Parathyroid adenoma (tissue), 2 donors: ENCODE data around the gene NWD2.

Experiments used
- H2AFZ ChIP-seq: fragments of 300-600 bp; sonication (generic); one replicate; pipeline ENCODE4 v1.7.0; 2017; ENCODE audit warnings: antibody characterized with exemption, mild to moderate bottlenecking
- H3K27ac ChIP-seq: fragments of 300-600 bp; sonication (generic); one replicate; pipeline ENCODE4 v1.7.0; 2017
- H3K27me3 ChIP-seq: fragments of 300-600 bp; sonication (generic); one replicate; pipeline ENCODE4 v1.7.0; 2017; ENCODE audit warnings: low read length; ENCODE audit not compliant: control insufficient read depth, insufficient read depth
- H3K36me3 ChIP-seq: fragments of 300-600 bp; sonication (generic); one replicate; pipeline ENCODE4 v1.7.0; 2017; ENCODE audit warnings: low read length; ENCODE audit not compliant: control insufficient read depth, insufficient read depth
- H3K4me1 ChIP-seq: fragments of 300-600 bp; sonication (generic); one replicate; pipeline ENCODE4 v1.7.0; 2017; ENCODE audit warnings: control low read depth
- H3K4me2 ChIP-seq: fragments of 300-600 bp; sonication (generic); one replicate; pipeline ENCODE4 v1.7.0; 2017; ENCODE audit warnings: low read length
- H3K4me3 ChIP-seq: fragments of 300-600 bp; sonication (generic); one replicate; pipeline ENCODE4 v1.7.0; 2017; ENCODE audit warnings: low read depth, low read length
- H3K79me2 ChIP-seq: fragments of 300-600 bp; sonication (generic); one replicate; pipeline ENCODE4 v1.7.0; 2017; ENCODE audit warnings: control low read depth
- H3K9ac ChIP-seq: fragments of 300-600 bp; sonication (generic); one replicate; pipeline ENCODE4 v1.7.0; 2017; ENCODE audit warnings: mild to moderate bottlenecking
- H3K9me3 ChIP-seq: fragments of 300-600 bp; sonication (generic); one replicate; pipeline ENCODE4 v1.7.0; 2017; ENCODE audit warnings: low read length; ENCODE audit not compliant: control insufficient read depth
- TF ChIP-seq, protein P1 (sequence below): fragments of 300-600 bp; sonication (generic); IDR thresholded peaks from one replicate; pipeline ENCODE4 v1.7.0; 2017; ENCODE audit warnings: antibody characterized with exemption, mild to moderate bottlenecking
- donor health status: primary hyperparathyroidism.

Gene NWD2

GRCh38 chr4:37423310-37423709, 178.8 kb downstream of the NWD2 start:
- Histone ChIP-seq H2AFZ (no peak overlapping the region), H3K9ac (no peak overlapping the region), H3K4me2 (no peak overlapping the region), H3K27me3 (no peaks in the 10 kb centered on the region), H3K4me3 (no peak overlapping the region), H3K4me1 (no peaks in the 10 kb centered on the region), H3K9me3 (no peaks in the 10 kb centered on the region), H3K36me3 (no peaks in the 10 kb centered on the region), H3K27ac (no peak overlapping the region), H3K79me2 (no peaks in the 10 kb centered on the region)
- TF ChIP-seq, protein P1, sequence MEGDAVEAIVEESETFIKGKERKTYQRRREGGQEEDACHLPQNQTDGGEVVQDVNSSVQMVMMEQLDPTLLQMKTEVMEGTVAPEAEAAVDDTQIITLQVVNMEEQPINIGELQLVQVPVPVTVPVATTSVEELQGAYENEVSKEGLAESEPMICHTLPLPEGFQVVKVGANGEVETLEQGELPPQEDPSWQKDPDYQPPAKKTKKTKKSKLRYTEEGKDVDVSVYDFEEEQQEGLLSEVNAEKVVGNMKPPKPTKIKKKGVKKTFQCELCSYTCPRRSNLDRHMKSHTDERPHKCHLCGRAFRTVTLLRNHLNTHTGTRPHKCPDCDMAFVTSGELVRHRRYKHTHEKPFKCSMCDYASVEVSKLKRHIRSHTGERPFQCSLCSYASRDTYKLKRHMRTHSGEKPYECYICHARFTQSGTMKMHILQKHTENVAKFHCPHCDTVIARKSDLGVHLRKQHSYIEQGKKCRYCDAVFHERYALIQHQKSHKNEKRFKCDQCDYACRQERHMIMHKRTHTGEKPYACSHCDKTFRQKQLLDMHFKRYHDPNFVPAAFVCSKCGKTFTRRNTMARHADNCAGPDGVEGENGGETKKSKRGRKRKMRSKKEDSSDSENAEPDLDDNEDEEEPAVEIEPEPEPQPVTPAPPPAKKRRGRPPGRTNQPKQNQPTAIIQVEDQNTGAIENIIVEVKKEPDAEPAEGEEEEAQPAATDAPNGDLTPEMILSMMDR: no peak

DNA sequence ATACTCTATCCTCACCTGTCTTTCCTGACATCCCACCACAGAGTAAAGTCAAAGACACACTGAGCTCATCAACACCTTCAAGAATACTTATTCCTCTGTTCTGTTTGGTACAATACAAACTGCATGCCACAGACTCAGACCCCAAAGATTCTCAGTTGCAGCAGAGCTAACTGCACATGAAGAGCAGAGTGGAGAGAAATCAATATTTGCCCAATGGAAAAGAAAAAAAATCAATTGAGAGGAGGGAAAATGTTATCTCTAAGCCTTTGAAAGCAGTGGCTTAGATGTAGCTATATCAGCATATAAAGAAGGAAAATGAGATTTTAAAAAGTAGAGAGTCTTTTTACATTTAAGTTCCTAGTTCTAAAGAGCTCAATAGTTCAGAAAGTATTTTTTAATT, 180.2 kb downstream of the NWD2 start:
- Histone ChIP-seq H3K9ac (no peak overlapping the region), H3K36me3 (no peaks in the 10 kb centered on the region), H3K27me3 (no peaks in the 10 kb centered on the region), H3K27ac (no peak overlapping the region), H3K9me3 (no peaks in the 10 kb centered on the region), H3K4me1 (no peaks in the 10 kb centered on the region), H3K4me3 (no peak overlapping the region), H2AFZ (no peak overlapping the region), H3K79me2 (no peaks in the 10 kb centered on the region), H3K4me2 (no peak overlapping the region)
- TF ChIP-seq, protein P1: no peak

DNA sequence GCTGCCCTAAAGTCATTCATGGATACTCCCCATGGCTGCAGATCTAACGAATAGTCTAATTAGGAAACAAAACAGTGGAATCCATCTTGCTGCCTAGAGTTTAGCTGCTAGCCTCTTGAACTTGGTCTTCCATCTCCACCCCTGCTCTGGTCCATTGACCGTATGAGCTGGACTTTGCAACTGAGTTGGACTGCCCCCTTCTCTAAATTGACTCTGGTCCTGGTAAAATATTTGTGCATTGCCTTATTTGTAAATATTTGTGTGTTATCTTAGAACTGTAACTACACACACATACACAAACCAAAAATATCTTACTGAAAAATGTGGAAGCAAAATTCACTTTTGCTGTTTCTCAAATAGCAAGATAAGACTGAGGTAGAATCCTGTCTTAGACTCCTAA, 181.3 kb downstream of the NWD2 start:
- Histone ChIP-seq H3K36me3 (no peaks in the 10 kb centered on the region), H3K9me3 (no peaks in the 10 kb centered on the region), H3K4me3 (no peak overlapping the region), H3K27ac (no peak overlapping the region), H3K79me2 (no peaks in the 10 kb centered on the region), H3K4me2 (no peak overlapping the region), H3K4me1 (no peaks in the 10 kb centered on the region), H2AFZ (no peak overlapping the region), H3K27me3 (no peaks in the 10 kb centered on the region), H3K9ac (no peak overlapping the region)
- TF ChIP-seq, protein P1: no peak

DNA sequence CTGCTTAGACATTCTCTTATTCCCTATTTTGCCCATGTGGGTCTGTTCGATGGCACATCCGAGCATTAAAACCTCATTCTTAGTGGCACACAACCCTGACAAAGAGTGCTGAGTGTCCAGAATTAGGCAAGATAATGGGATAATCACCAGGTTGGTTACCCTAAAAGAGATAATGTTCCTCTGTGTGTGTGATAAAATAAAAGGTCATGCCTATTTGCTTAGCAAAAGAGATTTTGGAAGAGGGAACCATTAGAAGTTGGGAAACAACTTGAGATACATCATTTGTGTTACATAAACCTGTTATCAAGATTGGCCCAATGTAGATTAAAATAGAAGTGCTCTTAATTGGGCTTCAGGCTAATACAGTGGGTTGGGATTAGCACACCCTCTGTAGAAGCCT, 182.7 kb downstream of the NWD2 start:
- no peak overlapping the region for H3K9ac ChIP-seq
- H3K27me3 ChIP-seq: no peaks in the 10 kb centered on the region
- H3K4me3 ChIP-seq: no peak overlapping the region
- TF ChIP-seq, protein P1: no peak
- no peak overlapping the region for H3K27ac ChIP-seq
- H3K4me1 ChIP-seq: no peaks in the 10 kb centered on the region
- no peak overlapping the region for H3K4me2 ChIP-seq
- no peaks in the 10 kb centered on the region for H3K79me2 ChIP-seq
- H3K9me3 ChIP-seq: no peaks in the 10 kb centered on the region
- H2AFZ ChIP-seq: no peak overlapping the region
- H3K36me3 ChIP-seq: no peaks in the 10 kb centered on the region

DNA sequence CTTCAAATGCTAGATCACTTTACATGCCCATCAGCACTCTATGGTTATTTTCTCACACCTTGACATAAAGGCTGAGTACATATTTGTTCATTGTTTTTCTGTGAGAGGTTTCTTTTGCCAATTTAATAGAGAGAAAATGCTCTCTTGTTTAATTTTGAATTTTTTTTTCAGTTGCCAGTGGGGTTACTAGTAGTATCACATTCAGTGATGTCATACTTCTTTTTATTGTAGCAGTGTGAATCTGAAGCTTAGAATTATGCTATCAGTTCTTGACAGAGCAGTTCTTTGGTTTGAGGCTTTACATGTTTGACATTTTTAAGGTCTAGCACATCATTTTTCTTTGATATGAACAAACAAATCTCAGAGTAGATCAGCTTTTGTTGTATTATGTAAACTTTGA, 185.4 kb downstream of the NWD2 start:
- Histone ChIP-seq H2AFZ (no peak overlapping the region), H3K9me3 (no peaks in the 10 kb centered on the region), H3K27ac (no peak overlapping the region), H3K36me3 (no peaks in the 10 kb centered on the region), H3K4me1 (no peaks in the 10 kb centered on the region), H3K4me3 (no peak overlapping the region), H3K79me2 (no peaks in the 10 kb centered on the region), H3K27me3 (no peaks in the 10 kb centered on the region), H3K9ac (no peak overlapping the region), H3K4me2 (no peak overlapping the region)
- TF ChIP-seq, protein P1: no peak
